Stimulated activated naive CD4-positive, alpha-beta T cell treated with Interleukin-2 at 50 U/mL for 16 hours (primary cell): ENCODE results near the gene MYEF2.

Experiments used
- DNase-seq: peaks from one replicate; lab custom pipeline; 2025; lab: John Stamatoyannopoulos, UW

Gene MYEF2

DNA sequence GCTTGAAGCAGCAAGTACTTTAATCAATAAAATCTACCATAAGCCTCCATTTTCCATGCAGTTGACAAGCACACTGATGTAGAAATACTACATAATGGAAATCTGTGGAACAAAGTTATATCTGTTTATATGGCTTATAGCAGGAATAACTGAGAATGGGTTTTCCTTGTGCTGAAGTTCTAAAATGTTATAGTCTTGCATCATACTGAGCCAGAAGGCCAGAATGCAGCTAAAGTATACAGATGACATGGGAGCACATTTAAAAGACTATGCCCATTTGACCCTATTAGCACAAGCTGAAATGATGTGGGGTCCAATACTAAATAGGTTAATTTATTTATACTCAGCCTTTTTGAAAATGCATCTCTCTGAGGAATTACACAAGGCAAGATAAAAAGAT, 32.2 kb downstream of the MYEF2 start:
- no peak for DNase-seq

GRCh38 chr15:48144889-48145288, 33.2 kb downstream of the MYEF2 start:
- DNase-seq = no peak

GRCh38 chr15:48143856-48144255, 34.2 kb downstream of the MYEF2 start:
- no peak for DNase-seq

GRCh38 chr15:48132874-48133273, 45.2 kb downstream of the MYEF2 start:
- no peak for DNase-seq

GRCh38 chr15:48131324-48131723, 46.8 kb downstream of the MYEF2 start:
- DNase-seq = no peak

DNA sequence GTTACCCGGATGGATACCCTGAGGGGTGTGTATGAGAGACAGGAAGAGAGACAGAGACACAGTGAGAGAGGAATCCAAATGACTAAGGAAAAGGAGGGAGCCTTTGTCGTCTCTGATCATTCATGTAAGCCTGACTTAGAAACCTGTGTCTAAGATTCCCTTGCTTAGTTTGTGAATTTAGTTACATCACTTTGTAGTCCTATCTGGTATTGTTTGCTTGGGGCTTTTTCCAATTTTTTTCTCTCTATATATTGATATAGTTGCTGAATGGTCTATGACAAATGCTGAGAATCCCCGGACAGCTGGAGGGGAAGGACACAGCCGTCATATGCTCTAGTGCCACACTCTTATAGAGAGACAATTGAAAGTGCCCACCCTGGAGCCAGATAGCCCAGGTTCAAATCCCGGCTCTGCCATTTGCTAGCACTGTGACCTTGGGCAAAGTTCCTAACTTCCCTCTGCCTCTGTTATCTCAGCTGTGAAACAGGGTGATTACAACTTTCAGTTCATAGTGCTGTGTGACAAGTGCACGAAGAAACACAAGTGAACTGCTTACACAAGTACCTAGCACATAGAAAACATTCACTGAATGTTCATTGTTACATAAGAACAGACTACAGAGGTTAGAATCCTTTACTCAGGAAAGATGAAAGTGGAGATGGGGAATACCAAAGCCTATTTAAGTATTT, 51.3 kb downstream of the MYEF2 start:
- DNase-seq = no peak

GRCh38 chr15:48121849-48122248, 56.2 kb downstream of the MYEF2 start:
- no peak for DNase-seq

GRCh38 chr15:48120745-48121144, 57.4 kb downstream of the MYEF2 start, which contains the start of gene SLC24A5:
Gene SLC24A5 (plus strand): TSS chr15:48120990. CDS start chr15:48121045, 55 bp downstream.
- DNase-seq = no peak

DNA sequence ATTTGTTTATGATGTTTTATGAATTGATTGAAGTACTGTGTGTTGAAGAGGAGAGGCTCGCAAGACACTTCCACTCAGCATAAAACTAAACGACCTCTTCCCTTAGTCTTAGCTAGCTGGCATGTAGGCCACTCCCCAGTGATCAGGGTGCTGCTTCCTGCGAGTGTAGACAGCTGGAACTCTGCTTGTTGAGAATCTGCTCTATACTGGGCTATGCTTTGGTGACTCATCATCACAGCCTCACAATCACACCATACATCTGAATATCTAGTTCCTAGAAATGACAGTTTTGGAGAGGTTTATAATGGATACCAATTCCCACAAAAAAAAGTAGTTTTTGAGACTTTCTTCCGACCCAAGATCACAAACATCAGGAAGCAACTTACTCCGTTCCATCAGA, 58.8 kb downstream of the MYEF2 start:
- no peak for DNase-seq

- no peak for DNase-seq
Observed at GRCh38 chr15:48112242-48112641, 65.9 kb downstream of the MYEF2 start.

DNA sequence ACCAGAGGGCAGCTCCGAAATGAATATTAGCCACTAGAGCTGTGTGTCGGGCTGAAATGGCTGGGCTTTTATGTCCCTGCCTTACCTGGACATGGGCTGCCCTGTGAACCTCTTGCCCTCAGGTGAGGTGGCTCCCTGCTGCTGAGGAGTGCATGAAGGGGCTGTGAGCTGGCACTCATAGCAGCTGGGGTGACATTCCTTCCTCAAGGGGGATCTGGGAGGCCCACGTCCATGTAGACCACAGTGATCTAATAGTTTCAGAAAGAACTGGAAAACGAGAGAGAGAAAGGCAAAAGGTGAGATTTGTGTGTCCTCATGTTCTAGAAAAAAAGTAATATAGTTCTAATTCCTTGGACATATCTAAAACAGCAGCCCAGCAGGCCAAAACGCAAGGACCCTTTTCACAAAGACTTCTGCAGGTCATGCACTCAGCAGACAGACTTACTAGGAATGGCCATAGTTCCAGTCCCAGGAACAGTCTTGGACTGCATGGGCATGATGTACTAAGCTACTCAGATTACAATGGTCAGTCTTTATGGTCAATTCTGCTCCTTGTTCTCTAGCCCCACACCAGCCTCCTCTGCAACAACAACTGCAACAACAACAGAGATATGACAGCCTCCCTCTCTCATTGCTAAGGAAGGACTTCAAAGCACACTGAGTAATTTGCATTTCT, 68.1 kb downstream of the MYEF2 start:
- DNase-seq = no peak

GRCh38 chr15:48109212-48109611, 68.9 kb downstream of the MYEF2 start:
- no peak for DNase-seq

GRCh38 chr15:48105936-48106335, 72.2 kb downstream of the MYEF2 start:
- no peak for DNase-seq

DNA sequence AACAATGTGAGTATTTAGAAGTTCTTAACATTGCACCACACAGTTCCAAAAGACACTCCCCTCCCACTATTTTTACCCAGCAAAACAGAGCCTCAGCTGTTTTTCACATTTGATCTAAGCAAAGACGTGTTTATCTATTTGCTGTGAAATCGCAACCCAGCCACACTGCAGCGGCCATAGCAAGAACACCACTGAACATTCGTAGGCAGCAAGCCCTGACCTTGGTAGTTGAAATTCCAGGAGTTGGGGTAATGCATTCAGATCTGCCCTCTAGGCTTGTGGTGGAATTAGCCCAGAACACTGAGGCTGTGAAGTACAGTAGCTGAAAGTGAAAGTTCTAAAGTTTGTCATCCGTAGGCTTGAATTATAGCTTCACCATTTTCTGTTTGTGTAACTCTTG, 74.4 kb downstream of the MYEF2 start:
- no peak for DNase-seq

GRCh38 chr15:48102167-48102566, 75.9 kb downstream of the MYEF2 start:
- no peak for DNase-seq

DNA sequence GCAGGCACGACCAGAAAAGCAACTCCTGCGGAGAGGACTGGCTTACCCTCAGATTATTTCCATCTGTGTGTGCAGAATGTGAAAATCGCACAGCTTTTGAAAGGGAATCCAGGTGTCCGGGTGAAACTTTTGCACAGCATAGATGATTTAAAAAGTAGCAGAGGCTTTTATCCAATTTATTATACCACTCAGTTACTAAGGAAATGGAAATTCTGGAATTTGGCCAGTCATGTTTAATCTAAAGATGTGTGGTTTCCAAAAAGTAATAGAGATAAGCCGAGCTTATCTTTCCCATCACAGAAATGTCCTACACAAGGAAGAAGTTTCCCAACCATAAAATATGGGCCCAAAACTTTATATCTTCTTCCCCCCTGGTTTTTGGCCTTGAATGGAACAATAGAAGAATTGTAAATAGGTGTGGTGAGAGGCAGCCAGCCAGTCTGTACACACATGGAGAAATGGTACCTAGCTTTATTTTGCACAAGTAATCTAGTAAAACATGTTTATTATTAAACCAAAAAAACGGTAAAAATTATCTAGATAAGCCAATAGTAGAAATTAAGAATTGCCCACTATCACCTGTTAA, 76.6 kb downstream of the MYEF2 start:
- no peak for DNase-seq

DNA sequence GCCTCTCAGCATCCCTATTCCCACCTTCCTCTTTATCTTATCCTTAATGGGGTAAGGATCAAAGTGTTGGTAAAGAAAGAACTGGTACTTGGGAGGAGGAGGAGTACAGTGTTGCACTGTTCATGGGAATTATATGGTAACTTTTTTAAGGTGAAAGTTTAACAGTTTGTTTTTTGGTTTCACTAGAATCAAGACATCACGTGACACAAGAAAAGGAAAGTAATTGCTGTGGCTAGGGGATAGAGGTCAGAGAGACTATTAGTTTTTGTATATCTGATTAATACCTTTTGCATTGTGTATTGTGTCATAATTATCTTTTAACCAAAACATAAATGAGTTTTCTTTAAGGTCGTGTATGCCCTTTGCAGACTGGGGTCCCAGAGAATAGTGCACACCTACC, 80.8 kb downstream of the MYEF2 start:
- DNase-seq = no peak

DNA sequence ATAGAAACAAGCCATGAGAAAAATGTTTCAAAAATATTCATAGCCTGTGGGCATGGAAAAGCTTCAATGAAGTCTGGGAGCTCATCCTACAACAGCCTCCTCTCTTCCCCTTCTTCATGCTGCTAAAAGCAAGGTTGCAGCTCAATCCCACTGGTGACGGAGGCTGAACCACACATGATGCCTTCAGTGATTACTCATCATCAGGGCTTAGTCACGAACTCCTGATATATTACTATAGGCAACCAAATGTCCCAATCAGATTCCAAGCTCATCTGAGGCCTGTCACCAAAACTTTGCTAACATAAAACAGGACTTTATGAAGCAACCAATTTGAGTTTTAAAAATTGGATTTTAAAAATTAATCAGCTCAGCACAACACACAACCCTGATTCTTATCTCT, 81.3 kb downstream of the MYEF2 start:
- no peak for DNase-seq

DNA sequence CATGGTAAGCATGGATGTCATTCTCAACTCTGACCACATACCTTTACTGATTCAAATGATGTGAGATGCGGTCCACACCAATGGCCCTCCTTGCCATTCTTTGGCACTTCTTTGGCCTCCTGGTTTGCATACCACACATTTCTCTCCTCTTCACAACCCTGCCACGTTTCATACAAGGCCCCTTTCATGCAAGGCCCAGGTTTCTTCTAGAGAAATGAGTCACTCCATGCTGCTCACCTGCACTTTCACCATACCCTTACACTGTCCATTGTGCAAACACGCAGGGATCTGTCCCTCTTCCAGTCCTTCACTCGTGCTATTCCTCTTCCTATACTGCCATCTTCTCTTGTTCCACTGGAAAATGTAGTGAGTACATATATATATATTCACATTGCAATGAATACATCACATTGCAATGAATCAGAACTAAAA, 81.7 kb downstream of the MYEF2 start:
- no peak for DNase-seq

- no peak for DNase-seq
Observed at GRCh38 chr15:48091522-48091921, 86.6 kb downstream of the MYEF2 start.

GRCh38 chr15:48090666-48091065, 87.4 kb downstream of the MYEF2 start:
- no peak for DNase-seq

DNA sequence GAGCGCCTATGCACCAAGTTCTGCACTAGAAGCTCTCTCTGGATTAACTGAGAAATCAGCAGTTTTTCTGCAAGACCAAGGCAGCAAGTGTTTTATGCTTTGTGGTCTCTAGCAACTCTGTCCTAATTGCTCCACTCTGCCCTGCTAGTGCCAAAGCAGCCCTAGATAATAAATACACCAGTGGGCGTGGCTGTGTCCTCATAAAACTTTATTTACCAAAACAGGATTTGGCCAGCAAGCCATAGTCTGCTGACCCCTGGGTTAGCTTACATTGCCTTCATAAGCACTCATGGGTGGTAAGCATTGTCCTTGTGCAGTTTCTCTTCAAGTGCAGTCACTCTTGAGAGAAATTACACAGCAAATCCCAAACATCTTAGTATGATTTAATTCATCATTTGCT, 88.0 kb downstream of the MYEF2 start:
- no peak for DNase-seq

DNA sequence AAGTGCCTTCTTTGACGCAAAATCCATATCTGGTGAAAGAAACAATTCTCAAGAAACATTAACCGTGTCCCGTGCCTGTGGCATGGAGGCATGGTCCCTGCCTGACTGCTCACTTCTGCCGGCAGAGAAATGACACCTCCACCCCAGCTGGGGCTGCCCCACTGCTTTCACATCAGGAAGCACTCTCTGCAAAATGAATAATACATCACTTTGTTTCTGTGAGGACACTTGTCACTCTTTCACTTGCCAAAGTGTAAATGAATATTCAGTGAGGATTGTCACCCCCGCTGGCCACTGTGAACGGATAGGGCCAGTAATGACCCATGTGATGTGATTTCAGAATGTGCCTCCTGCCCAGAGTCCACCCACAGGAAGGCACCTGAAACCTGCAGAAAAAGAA, 88.4 kb downstream of the MYEF2 start:
- DNase-seq = no peak
